ENCODE measurements around the gene TSPAN17. TPM values are rescaled to one million over a fixed set of nuclear protein-coding genes. Genes with fewer than 3 reads are reported as not detected.
"Not testable (repeated sequence)": the region's sequence is repeated elsewhere in the genome, so short reads cannot be mapped to it uniquely, and the experiment has no call there.

TSPAN17 gene
- total RNA-seq, 2 experiments from 2014 or later, result 24.6 to 26.3 TPM

- DNase-seq (no peak), ATAC-seq (no peak)
- no peak overlapping the region for H3K4me3 Mint-ChIP-seq
- no peaks in the 10 kb centered on the region for H3K36me3 Mint-ChIP-seq (ENCODE audit: low read depth)
- ChIA-PET CTCF (no interaction called here), POLR2A (no interaction called here)
- intact Hi-C loops (cut with micrococcal nuclease), result no loop called here
- H3K9me3 Mint-ChIP-seq, result no peaks in the 10 kb centered on the region
- no peak overlapping the region for H3K27ac Mint-ChIP-seq
- no peak for TF ChIP-seq CTCF (IDR thresholded peaks at IDR 0.05)
- no peaks in the 10 kb centered on the region for H3K4me1 Mint-ChIP-seq (ENCODE audit: low read depth)
- H3K27me3 Mint-ChIP-seq, result peaks cover 35% of the 10 kb centered on the region
Measured at GRCh38 chr5:176694631-176695030, 47.3 kb downstream of the TSPAN17 start.

DNA sequence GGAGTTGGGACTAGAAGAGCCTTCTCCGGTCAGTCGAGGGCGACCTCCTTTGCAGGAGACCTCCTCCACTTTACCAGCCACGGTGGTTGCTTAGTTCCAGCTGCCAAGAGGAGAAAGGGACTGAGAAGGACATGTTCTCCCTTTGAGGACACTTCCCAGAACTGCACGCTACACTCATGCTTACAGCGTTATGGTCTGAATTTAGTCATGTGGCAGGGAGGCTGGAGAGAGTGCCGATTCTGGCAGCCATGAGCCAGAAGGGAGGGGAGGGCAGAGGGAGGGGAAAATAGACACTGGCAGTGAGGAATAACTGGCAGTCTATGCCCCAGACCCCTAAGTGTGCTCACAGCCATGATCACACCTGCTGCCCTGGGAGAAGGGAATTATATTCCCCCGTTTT lies 47.8 kb downstream of the TSPAN17 start:
- H3K9me3 Mint-ChIP-seq, result no peaks in the 10 kb centered on the region
- no peak for DNase-seq
- ATAC-seq, result no peak
- POLR2A ChIA-PET, result no interaction called here
- H3K4me1 Mint-ChIP-seq (ENCODE audit: low read depth), result no peaks in the 10 kb centered on the region
- no peak overlapping the region for H3K27ac Mint-ChIP-seq
- no peak for TF ChIP-seq CTCF (IDR thresholded peaks at IDR 0.05)
- intact Hi-C loops (cut with micrococcal nuclease), result no loop called here
- H3K36me3 Mint-ChIP-seq (ENCODE audit: low read depth), result no peaks in the 10 kb centered on the region
- CTCF ChIA-PET, result no interaction called here
- no peak overlapping the region for H3K4me3 Mint-ChIP-seq
- H3K27me3 Mint-ChIP-seq, result peaks cover 35% of the 10 kb centered on the region

GRCh38 chr5:176697267-176697933 lies 50.1 kb downstream of the TSPAN17 start:
- DNase-seq (no peak), ATAC-seq (no peak)
- Mint-ChIP-seq H3K27me3 (peaks cover 37% of the 10 kb centered on the region), H3K4me3 (no peak overlapping the region), H3K27ac (no peak overlapping the region), H3K36me3 (ENCODE audit: low read depth) (no peaks in the 10 kb centered on the region), H3K9me3 (no peaks in the 10 kb centered on the region), H3K4me1 (ENCODE audit: low read depth) (no peaks in the 10 kb centered on the region)
- ChIA-PET CTCF (no interaction called here), POLR2A (no interaction called here)
- intact Hi-C loops (cut with micrococcal nuclease), result no loop called here
- no peak for TF ChIP-seq CTCF (IDR thresholded peaks at IDR 0.05)

- DNase-seq (no peak), ATAC-seq (no peak)
- intact Hi-C loops (cut with micrococcal nuclease), result no loop called here
- peaks cover 35% of the 10 kb centered on the region for H3K27me3 Mint-ChIP-seq
- CTCF ChIA-PET, result no interaction called here
- no peak overlapping the region for H3K4me3 Mint-ChIP-seq
- H3K36me3 Mint-ChIP-seq (ENCODE audit: low read depth), result no peaks in the 10 kb centered on the region
- POLR2A ChIA-PET, result no interaction called here
- H3K9me3 Mint-ChIP-seq, result no peaks in the 10 kb centered on the region
- no peaks in the 10 kb centered on the region for H3K4me1 Mint-ChIP-seq (ENCODE audit: low read depth)
- H3K27ac Mint-ChIP-seq, result no peak overlapping the region
- TF ChIP-seq CTCF (IDR thresholded peaks at IDR 0.05), result no peak
Measured at GRCh38 chr5:176697934-176698538, 50.8 kb downstream of the TSPAN17 start.

DNA sequence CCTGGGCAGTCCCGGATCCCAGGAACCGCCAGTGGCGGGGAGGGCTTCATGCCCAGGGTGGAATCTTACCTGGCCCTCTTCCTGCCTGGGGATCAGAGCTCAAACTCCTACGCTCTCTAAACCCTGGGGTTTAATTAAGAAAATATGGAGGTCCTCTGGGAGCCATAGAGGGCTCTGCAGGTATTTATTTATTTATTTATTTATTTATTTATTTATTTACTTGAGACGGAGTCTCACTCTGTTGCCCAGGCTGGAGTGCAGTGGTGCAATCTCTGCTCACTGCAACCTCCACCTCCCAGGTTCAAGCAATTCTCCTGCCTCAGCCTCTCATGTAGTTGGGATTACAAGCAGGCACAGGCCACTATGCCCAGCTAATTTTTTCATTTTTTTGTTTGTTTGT lies 52.2 kb downstream of the TSPAN17 start:
- H3K9me3 Mint-ChIP-seq; H3K36me3 Mint-ChIP-seq (ENCODE audit: low read depth); H3K4me3 Mint-ChIP-seq; DNase-seq; H3K4me1 Mint-ChIP-seq (ENCODE audit: low read depth); POLR2A ChIA-PET; H3K27ac Mint-ChIP-seq; intact Hi-C loops (cut with micrococcal nuclease); ATAC-seq: not testable (repeated sequence)
- peaks cover 31% of the 10 kb centered on the region for H3K27me3 Mint-ChIP-seq
- CTCF ChIA-PET, result interaction anchor here (1.6 kb wide), 1 partner anchor 412 kb away, joined by 3 read pairs; no protein-coding TSS in a partner anchor

Data from activated CD8-positive, alpha-beta T cell treated with anti-CD3 and anti-CD28 coated beads for 36 hours (primary cell).